ENCODE data around the gene NRG2. TPM values are rescaled to one million over a fixed set of nuclear protein-coding genes. Genes with fewer than 3 reads are reported as not detected.

The NRG2 gene
- total RNA-seq, 1 experiment from 2014 or later = not detected

DNA sequence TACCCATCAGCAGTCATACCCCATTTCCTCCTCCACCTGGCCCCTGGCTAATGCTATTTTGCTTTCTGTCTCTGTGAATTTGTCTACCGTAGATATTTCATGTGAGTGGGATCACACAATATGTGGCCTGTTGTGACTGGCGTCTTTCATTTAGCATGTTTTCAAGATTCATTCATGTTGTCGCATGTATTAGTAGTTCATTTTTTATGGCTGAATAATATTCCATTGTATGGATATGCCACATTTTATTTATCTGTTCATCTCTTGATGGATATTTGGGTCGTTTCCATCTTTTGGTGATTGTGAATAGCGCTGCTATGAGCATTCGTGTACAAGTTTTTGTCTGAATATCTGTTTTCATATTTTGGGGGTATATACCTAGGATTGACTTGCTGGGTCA lies 213.6 kb downstream of the NRG2 start:
- POLR2A ChIA-PET (ENCODE audit: low non-redundant PET) = no interaction called here
- DNase-seq (ENCODE audit: low spot score) = no peak
- H3K27me3 ChIP-seq (replicated peaks; ENCODE audit: insufficient read depth, low read depth, low read length, poor library complexity) = peaks cover 27% of the 10 kb centered on the region
- CTCF ChIA-PET = no interaction called here
- BruUV-seq (replicated peaks) = no TSS peak
- no peak overlapping the region for H3K4me3 ChIP-seq (ENCODE audit: low read depth, low read length, poor library complexity, severe bottlenecking)
- H3K36me3 ChIP-seq (ENCODE audit: insufficient read depth, low read length, poor library complexity, severe bottlenecking) = no peaks in the 10 kb centered on the region
- H3K9me3 ChIP-seq (ENCODE audit: low read depth, low read length, poor library complexity, severe bottlenecking) = no peaks in the 10 kb centered on the region
- no peak overlapping the region for H3K27ac ChIP-seq (ENCODE audit: low read depth, low read length, poor library complexity, severe bottlenecking)
- no peaks in the 10 kb centered on the region for H3K4me1 ChIP-seq (ENCODE audit: insufficient read depth, low read length, poor library complexity, severe bottlenecking)
- intact Hi-C loops (cut with micrococcal nuclease; ENCODE audit: unreplicated experiment) = no loop called here
- no peak for TF ChIP-seq EZH2 (IDR thresholded peaks at IDR 0.05; ENCODE audit: borderline replicate concordance, low read depth, low read length, poor library complexity, severe bottlenecking)
- TF ChIP-seq, protein P1, sequence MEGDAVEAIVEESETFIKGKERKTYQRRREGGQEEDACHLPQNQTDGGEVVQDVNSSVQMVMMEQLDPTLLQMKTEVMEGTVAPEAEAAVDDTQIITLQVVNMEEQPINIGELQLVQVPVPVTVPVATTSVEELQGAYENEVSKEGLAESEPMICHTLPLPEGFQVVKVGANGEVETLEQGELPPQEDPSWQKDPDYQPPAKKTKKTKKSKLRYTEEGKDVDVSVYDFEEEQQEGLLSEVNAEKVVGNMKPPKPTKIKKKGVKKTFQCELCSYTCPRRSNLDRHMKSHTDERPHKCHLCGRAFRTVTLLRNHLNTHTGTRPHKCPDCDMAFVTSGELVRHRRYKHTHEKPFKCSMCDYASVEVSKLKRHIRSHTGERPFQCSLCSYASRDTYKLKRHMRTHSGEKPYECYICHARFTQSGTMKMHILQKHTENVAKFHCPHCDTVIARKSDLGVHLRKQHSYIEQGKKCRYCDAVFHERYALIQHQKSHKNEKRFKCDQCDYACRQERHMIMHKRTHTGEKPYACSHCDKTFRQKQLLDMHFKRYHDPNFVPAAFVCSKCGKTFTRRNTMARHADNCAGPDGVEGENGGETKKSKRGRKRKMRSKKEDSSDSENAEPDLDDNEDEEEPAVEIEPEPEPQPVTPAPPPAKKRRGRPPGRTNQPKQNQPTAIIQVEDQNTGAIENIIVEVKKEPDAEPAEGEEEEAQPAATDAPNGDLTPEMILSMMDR (conservative IDR thresholded peaks at IDR 0.05; ENCODE audit: low read depth, low read length) = no peak

DNA sequence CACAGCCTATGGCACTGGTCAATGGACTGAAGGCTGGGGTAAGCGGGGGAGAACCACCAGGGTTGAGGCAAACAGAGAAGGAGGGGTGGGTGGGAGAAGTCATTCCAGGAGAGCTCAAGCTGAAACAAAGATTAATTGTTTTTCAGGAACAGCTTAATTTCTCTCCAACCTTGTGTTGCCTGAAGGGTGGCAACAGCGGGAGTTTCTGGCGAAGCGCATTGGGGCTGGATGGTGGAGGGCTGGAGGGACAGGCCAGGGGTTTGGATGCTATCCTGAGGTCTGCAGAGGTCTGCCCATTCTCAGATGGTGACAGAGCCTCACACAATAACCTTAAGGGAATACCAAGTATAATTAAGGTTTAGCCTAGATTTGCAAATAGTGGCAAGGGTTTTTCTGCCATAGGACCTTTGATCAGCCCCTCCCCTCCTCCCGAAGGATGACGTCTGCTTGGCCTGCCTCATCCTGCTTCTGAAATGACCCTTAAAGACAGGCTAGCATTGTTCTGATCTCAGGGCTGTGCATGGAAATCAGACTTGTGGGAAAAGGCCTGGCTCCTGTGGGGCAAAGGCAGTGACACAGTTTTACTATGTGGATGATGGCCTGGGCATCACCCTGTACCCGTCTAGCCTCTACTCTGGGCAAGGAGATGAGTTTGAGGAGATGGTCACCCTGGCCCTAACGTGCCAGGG lies 214.7 kb downstream of the NRG2 start:
- Histone ChIP-seq H3K4me3 (ENCODE audit: low read depth, low read length, poor library complexity, severe bottlenecking) (no peak overlapping the region), H3K36me3 (ENCODE audit: insufficient read depth, low read length, poor library complexity, severe bottlenecking) (no peaks in the 10 kb centered on the region), H3K9me3 (ENCODE audit: low read depth, low read length, poor library complexity, severe bottlenecking) (no peaks in the 10 kb centered on the region), H3K27me3 (replicated peaks; ENCODE audit: insufficient read depth, low read depth, low read length, poor library complexity) (peaks cover 24% of the 10 kb centered on the region), H3K4me1 (ENCODE audit: insufficient read depth, low read length, poor library complexity, severe bottlenecking) (no peaks in the 10 kb centered on the region), H3K27ac (ENCODE audit: low read depth, low read length, poor library complexity, severe bottlenecking) (no peak overlapping the region)
- no peak for DNase-seq (ENCODE audit: low spot score)
- ChIA-PET CTCF (no interaction called here), POLR2A (ENCODE audit: low non-redundant PET) (no interaction called here)
- BruUV-seq (replicated peaks) = no TSS peak
- intact Hi-C loops (cut with micrococcal nuclease; ENCODE audit: unreplicated experiment) = no loop called here
- TF ChIP-seq, protein P1 (conservative IDR thresholded peaks at IDR 0.05; ENCODE audit: low read depth, low read length) = no peak
- TF ChIP-seq EZH2 (IDR thresholded peaks at IDR 0.05; ENCODE audit: borderline replicate concordance, low read depth, low read length, poor library complexity, severe bottlenecking) = no peak

DNA sequence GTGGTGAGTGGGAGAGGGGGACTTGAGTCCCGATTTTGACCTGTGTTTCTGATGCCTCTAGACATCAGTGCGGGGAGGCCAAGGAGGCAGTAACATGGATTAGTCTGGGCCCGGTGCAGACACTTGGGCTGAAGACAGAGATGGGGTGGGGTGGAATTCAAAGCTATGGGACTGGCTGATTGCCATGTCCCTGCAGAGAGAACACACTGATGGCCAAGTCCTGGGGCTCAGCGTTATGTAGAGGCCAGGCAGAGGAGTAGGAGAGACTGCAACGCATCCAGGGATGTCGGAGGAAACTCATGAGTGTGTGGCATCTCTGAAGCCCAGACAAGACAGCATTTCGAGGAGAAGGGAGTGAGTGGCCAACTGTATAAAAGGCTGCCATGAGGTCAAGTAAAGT lies 217.4 kb downstream of the NRG2 start:
- TF ChIP-seq EZH2 (IDR thresholded peaks at IDR 0.05; ENCODE audit: borderline replicate concordance, low read depth, low read length, poor library complexity, severe bottlenecking) = no peak
- TF ChIP-seq, protein P1 (conservative IDR thresholded peaks at IDR 0.05; ENCODE audit: low read depth, low read length) = no peak
- Histone ChIP-seq H3K4me3 (ENCODE audit: low read depth, low read length, poor library complexity, severe bottlenecking) (no peak overlapping the region), H3K27me3 (replicated peaks; ENCODE audit: insufficient read depth, low read depth, low read length, poor library complexity) (no peaks in the 10 kb centered on the region), H3K27ac (ENCODE audit: low read depth, low read length, poor library complexity, severe bottlenecking) (no peak overlapping the region), H3K9me3 (ENCODE audit: low read depth, low read length, poor library complexity, severe bottlenecking) (no peaks in the 10 kb centered on the region), H3K4me1 (ENCODE audit: insufficient read depth, low read length, poor library complexity, severe bottlenecking) (no peaks in the 10 kb centered on the region), H3K36me3 (ENCODE audit: insufficient read depth, low read length, poor library complexity, severe bottlenecking) (no peaks in the 10 kb centered on the region)
- intact Hi-C loops (cut with micrococcal nuclease; ENCODE audit: unreplicated experiment) = no loop called here
- DNase-seq (ENCODE audit: low spot score) = no peak
- ChIA-PET CTCF (no interaction called here), POLR2A (ENCODE audit: low non-redundant PET) (no interaction called here)
- BruUV-seq (replicated peaks) = no TSS peak
